ENCODE measurements around the gene TARBP2.

DNA sequence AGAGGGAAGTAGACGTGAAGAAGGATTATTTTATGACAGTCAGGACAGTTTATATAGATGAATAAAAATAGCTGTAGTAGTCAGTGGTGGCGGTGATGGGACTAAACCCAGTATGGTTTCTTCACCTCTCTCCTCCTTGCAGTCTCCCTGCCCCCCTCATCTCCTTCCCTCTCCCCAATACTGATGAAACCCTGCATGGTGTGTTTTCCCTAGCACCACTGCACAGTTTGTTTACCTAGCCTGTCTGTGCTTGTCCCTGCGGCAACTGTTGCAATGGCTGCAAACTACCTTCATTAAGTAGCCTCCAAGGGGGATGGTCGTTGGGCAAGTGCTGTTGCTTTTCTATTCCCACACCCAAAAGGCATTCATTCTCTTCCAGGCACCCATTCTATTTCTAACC, 34.4 kb upstream of the TARBP2 start:
- TF ChIP-seq, protein P1, sequence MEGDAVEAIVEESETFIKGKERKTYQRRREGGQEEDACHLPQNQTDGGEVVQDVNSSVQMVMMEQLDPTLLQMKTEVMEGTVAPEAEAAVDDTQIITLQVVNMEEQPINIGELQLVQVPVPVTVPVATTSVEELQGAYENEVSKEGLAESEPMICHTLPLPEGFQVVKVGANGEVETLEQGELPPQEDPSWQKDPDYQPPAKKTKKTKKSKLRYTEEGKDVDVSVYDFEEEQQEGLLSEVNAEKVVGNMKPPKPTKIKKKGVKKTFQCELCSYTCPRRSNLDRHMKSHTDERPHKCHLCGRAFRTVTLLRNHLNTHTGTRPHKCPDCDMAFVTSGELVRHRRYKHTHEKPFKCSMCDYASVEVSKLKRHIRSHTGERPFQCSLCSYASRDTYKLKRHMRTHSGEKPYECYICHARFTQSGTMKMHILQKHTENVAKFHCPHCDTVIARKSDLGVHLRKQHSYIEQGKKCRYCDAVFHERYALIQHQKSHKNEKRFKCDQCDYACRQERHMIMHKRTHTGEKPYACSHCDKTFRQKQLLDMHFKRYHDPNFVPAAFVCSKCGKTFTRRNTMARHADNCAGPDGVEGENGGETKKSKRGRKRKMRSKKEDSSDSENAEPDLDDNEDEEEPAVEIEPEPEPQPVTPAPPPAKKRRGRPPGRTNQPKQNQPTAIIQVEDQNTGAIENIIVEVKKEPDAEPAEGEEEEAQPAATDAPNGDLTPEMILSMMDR (conservative IDR thresholded peaks at IDR 0.05; ENCODE audit: low read depth, low read length) = no peak
- TF ChIP-seq EZH2phosphoT487 (IDR thresholded peaks at IDR 0.05; ENCODE audit: borderline replicate concordance, low read length) = no peak
- TF ChIP-seq EZH2 (IDR thresholded peaks at IDR 0.05; ENCODE audit: low read length, unreplicated experiment) = no peak

Data from PC-3 (cell line).